Psoas muscle (tissue), 8 donors: ENCODE measurements around the gene PCSK2. TPM values are rescaled to one million over a fixed set of nuclear protein-coding genes. Genes with fewer than 3 reads are reported as not detected.

Experiments used
- ATAC-seq, 4 donors: fragments of 200-7000 bp; cut with Tn5 transposase; one replicate each; pipeline ENCODE4 v1.9.1; 2020; ENCODE audit warnings: moderate library complexity in 3 of 4, mild to moderate bottlenecking in 2 of 4
- DNase-seq, 2 donors: peaks; one replicate each; pipeline ENCODE4 v3.0.0-alpha.2; 2020
- H3K27ac ChIP-seq: fragments of 200-600 bp; one replicate; pipeline ENCODE4 v1.8.0; 2022
- H3K27me3 ChIP-seq, 3 donors: fragments of 200-600 bp in 1 of 3; one replicate each; pipeline versions ENCODE4 v1.6.1 to v1.8.0; 2013 to 2022; ENCODE audit warnings: low read length in 2 of 3, mild to moderate bottlenecking in 2 of 3, moderate library complexity in 1 of 3; ENCODE audit not compliant: insufficient read depth in 3 of 3
- H3K36me3 ChIP-seq, 2 donors: fragments of 200-600 bp in 1 of 2; one replicate each; pipeline versions ENCODE4 v1.6.1 to v1.8.0; 2013 to 2022; ENCODE audit warnings: low read depth in 1 of 2, mild to moderate bottlenecking in 1 of 2, moderate library complexity in 1 of 2; ENCODE audit not compliant: insufficient read depth in 1 of 2
- H3K4me1 ChIP-seq: fragments of 200-600 bp; one replicate; pipeline ENCODE4 v1.8.0; 2022
- H3K4me3 ChIP-seq: fragments of 200-600 bp; one replicate; pipeline ENCODE4 v1.8.0; 2022; ENCODE audit warnings: mild to moderate bottlenecking
- H3K9me3 ChIP-seq: fragments of 200-600 bp; one replicate; pipeline ENCODE4 v1.8.0; 2022
- CTCF ChIP-seq: fragments of 200-600 bp; IDR thresholded peaks from one replicate; pipeline ENCODE4 v1.8.0; 2022; ENCODE audit warnings: antibody characterized with exemption
- WGBS, 3 donors: extraction: QIAGEN DNeasy Blood & Tissue Kit; methylation state at CpG; one replicate each; pipeline versions ENCODE4 v1.1.6 to v1.1.7; 2013; 5-methylcytosine and 5-hydroxymethylcytosine counted together
- intact Hi-C, 2 donors: fragments of 100-400 bp; cut with DNase I; formaldehyde crosslinking; loops; one replicate each; pipeline versions ENCODE4 v1.11.0 to v1.14.2; 2022
- polyA plus RNA-seq, 3 donors: library from polyadenylated mRNA; stranded (reverse); fragments of 200-250 nt; gene quantifications; one replicate each; pipeline ENCODE4 v1.2.3, GENCODE V29; 2013
- total RNA-seq, 4 donors: library from RNA; stranded (reverse); fragmentation: NEBNext Ultra II Directional in 2 of 4; extraction: Animal tissue kit (Norgen Biotek cat#: 25700) in 2 of 4; gene quantifications; one replicate each; pipeline versions ENCODE4 v1.2.1 to v1.2.4, GENCODE V29; 2021 to 2023
- donor health status: healthy with polysubstance abuse.
- donor health status: DM: no; HTN: no; CAD: no; lungs with moderate emphysema.
- donor health status: Bipolar disorder and iron deficiency.
- donor health status: healthy.
- donor health status: DM: yes; HTN: yes; CAD: no.
- donor health status: DM: no; HTN: no; CAD: no.
- donor health status: DM: no; HTN: no; CAD: no.
- donor health status: DM: yes; HTN: yes; CAD: no.

PCSK2 gene
- total and polyA plus RNA-seq, 7 donors = 0.01 to 0.26 (median 0.04) TPM; not detected in 3

- 81 to 92% (median 85%) methylated on average over 9 of the region's 9 CpGs for WGBS, 3 donors
- intact Hi-C loops = no loop called here
- no peak for TF ChIP-seq CTCF
Observed at GRCh38 chr20:17495826-17496225, 269.0 kb downstream of the PCSK2 start.

GRCh38 chr20:17497821-17498580 lies 271.2 kb downstream of the PCSK2 start:
- Histone ChIP-seq H3K4me3 (no peak overlapping the region), H3K27me3 (no peaks in the 10 kb centered on the region), H3K4me1 (no peaks in the 10 kb centered on the region), H3K27ac (no peak overlapping the region), H3K36me3 (no peaks in the 10 kb centered on the region), H3K9me3 (no peaks in the 10 kb centered on the region)
- ATAC-seq (no peak), DNase-seq (no peak)
- intact Hi-C loops = no loop called here
- no peak for TF ChIP-seq CTCF
- WGBS, 3 donors = 33 to 42% (median 34%) methylated on average over 11 of the region's 11 CpGs

More at GRCh38 chr20:17495826-17496225, 269.0 kb downstream of the PCSK2 start:
- no peak for ATAC-seq
- Histone ChIP-seq H3K4me1 (no peaks in the 10 kb centered on the region), H3K27ac (no peak overlapping the region), H3K4me3 (no peak overlapping the region), H3K27me3 (no peaks in the 10 kb centered on the region), H3K9me3 (no peaks in the 10 kb centered on the region), H3K36me3 (no peaks in the 10 kb centered on the region)
- no peak for DNase-seq

- WGBS, 3 donors = 45 to 50% (median 47%) methylated on average over 13 of the region's 13 CpGs
Observed at GRCh38 chr20:17498641-17499040, 271.8 kb downstream of the PCSK2 start.

GRCh38 chr20:17499041-17499440 lies 272.2 kb downstream of the PCSK2 start:
- Histone ChIP-seq H3K27me3 (no peaks in the 10 kb centered on the region), H3K36me3 (no peaks in the 10 kb centered on the region), H3K27ac (peak overlapping the region; percentile 41), H3K9me3 (no peaks in the 10 kb centered on the region), H3K4me1 (no peaks in the 10 kb centered on the region), H3K4me3 (peak overlapping the region; percentile 34)
- no peak for TF ChIP-seq CTCF
- DNase-seq (no peak), ATAC-seq (peak; percentile 40 to 64 (median 52))
- WGBS, 3 donors = 33 to 52% (median 41%) methylated on average over 5 of the region's 5 CpGs
- intact Hi-C loops = no loop called here

More at GRCh38 chr20:17498641-17499040, 271.8 kb downstream of the PCSK2 start:
- intact Hi-C loops = no loop called here
- Histone ChIP-seq H3K27ac (peak overlapping the region; percentile 41), H3K27me3 (no peaks in the 10 kb centered on the region), H3K4me1 (no peaks in the 10 kb centered on the region), H3K9me3 (no peaks in the 10 kb centered on the region), H3K36me3 (no peaks in the 10 kb centered on the region), H3K4me3 (peak overlapping the region; percentile 34)
- no peak for DNase-seq
- ATAC-seq = peak in 3 of 4 donors; percentile 16 to 64 (median 48)
- no peak for TF ChIP-seq CTCF
